Peyer's patch (tissue), 4 donors: ENCODE results near the gene MAD1L1.

Experiments used
- POLR2A ChIP-seq, 2 donors: fragments of 450-650 bp; IDR thresholded peaks; one replicate each; pipeline ENCODE4 v1.5.1; 2017; ENCODE audit warnings: antibody characterized with exemption in 2 of 2, mild to moderate bottlenecking in 2 of 2, moderate library complexity in 2 of 2
- TF ChIP-seq, protein P1 (sequence below), 6 experiments: fragments of 450-650 bp in 4 of 6; fragments of 200-600 bp in 2 of 6; sonication (generic) in 1 of 6; IDR thresholded peaks; one replicate each; pipeline ENCODE4 v1.5.1; 2017 to 2019; ENCODE audit warnings: antibody characterized with exemption in 6 of 6, mild to moderate bottlenecking in 3 of 6, moderate library complexity in 1 of 6

DNA sequence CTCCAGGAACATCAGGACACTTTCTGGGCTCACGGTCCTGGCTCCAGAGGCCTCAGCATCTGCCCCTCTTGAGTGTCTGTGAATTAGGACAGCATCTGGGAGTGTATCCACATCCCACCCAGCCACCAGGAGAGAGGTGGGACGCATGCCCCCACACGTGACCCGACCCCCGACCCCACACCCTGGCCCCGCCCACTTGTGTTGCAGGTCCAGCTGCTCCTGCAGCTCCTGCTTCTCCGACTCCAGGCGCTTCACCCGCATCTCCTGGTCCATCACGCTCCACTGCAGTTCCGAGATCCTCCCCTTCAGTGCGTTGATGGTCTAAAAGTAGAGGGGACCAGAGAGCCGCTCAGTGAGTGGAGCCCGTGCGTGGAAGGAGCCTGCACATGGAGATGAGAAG, 13.6 kb downstream of the MAD1L1 start:
- TF ChIP-seq POLR2A (IDR thresholded peaks at IDR 0.05): no peak
- TF ChIP-seq, protein P1, sequence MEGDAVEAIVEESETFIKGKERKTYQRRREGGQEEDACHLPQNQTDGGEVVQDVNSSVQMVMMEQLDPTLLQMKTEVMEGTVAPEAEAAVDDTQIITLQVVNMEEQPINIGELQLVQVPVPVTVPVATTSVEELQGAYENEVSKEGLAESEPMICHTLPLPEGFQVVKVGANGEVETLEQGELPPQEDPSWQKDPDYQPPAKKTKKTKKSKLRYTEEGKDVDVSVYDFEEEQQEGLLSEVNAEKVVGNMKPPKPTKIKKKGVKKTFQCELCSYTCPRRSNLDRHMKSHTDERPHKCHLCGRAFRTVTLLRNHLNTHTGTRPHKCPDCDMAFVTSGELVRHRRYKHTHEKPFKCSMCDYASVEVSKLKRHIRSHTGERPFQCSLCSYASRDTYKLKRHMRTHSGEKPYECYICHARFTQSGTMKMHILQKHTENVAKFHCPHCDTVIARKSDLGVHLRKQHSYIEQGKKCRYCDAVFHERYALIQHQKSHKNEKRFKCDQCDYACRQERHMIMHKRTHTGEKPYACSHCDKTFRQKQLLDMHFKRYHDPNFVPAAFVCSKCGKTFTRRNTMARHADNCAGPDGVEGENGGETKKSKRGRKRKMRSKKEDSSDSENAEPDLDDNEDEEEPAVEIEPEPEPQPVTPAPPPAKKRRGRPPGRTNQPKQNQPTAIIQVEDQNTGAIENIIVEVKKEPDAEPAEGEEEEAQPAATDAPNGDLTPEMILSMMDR (IDR thresholded peaks at IDR 0.05): no peak
